Erythroblast (primary cell): ENCODE measurements around the gene SLC25A34.

Experiments used
- GATA1 ChIP-seq: IDR thresholded peaks from 2 replicates; pipeline ENCODE4 v1.6.1; 2011; ENCODE audit warnings: low read depth, mild to moderate bottlenecking, control low read depth, low read length, moderate library complexity
- POLR2A ChIP-seq: IDR thresholded peaks from 2 replicates; pipeline ENCODE4 v1.6.1; 2011; ENCODE audit warnings: mild to moderate bottlenecking, low read length

DNA sequence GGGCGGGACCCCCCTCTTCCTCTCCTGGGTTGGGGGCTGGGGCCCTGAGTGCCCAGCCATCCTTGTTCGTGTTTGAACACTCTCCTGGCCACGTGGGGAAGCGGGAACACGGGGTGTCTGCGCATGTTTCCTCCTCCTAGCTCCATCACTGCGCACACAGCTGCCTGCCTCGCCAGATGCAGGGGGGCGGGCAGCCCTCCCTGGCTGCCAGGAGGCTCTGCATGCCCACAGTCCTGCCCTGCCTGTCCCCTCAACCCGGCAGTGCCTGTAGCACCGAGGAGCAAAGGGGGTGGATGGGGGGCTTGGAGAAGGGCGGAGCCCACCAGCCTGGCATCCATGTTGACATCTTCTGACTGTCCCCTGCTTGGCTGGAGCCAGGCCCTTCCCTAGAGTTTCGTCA, 1.8 kb upstream of the SLC25A34 start:
- TF ChIP-seq POLR2A: no peak
- no peak for TF ChIP-seq GATA1
